HEK293 (cell line): ENCODE measurements around the gene SMAD7.
A peak's percentile ranks its signal among the peaks of the same experiment; 100 is the strongest.

Experiments used
- ATF2 ChIP-seq: fragments of 450-650 bp; formaldehyde crosslinking; IDR thresholded peaks from 2 replicates; pipeline ENCODE4 v1.5.1; 2016; ENCODE audit warnings: missing biosample characterization, missing genetic modification characterization, low read depth
- FEZF1 ChIP-seq: fragments of 450-650 bp; formaldehyde crosslinking; IDR thresholded peaks from 2 replicates; pipeline ENCODE4 v1.5.1; 2016; ENCODE audit warnings: missing biosample characterization, missing genetic modification characterization
- OSR2 ChIP-seq: fragments of 450-650 bp; formaldehyde crosslinking; IDR thresholded peaks from 2 replicates; pipeline ENCODE4 v1.5.1; 2016; ENCODE audit warnings: missing biosample characterization, missing genetic modification characterization
- PBX3 ChIP-seq: sonication (generic); formaldehyde crosslinking; IDR thresholded peaks from 2 replicates; pipeline ENCODE4 v1.8.1; 2022; ENCODE audit warnings: mild to moderate bottlenecking, moderate library complexity, missing genetic modification reagents
- TCF7L2 ChIP-seq: IDR thresholded peaks from 2 replicates; pipeline ENCODE4 v1.6.1; 2011; ENCODE audit warnings: low read depth, mild to moderate bottlenecking, inconsistent platforms, low read length, moderate library complexity, borderline replicate concordance
- ZBTB11 ChIP-seq: fragments of 450-650 bp; formaldehyde crosslinking; conservative IDR thresholded peaks from 2 replicates; pipeline ENCODE4 v1.5.1; 2016; ENCODE audit warnings: low read depth, missing biosample characterization, missing genetic modification characterization
- ZBTB17 ChIP-seq: fragments of 450-650 bp; formaldehyde crosslinking; IDR thresholded peaks from 2 replicates; pipeline ENCODE4 v1.5.1; 2016; ENCODE audit warnings: missing biosample characterization, missing genetic modification characterization
- ZEB2 ChIP-seq: fragments of 450-650 bp; formaldehyde crosslinking; IDR thresholded peaks from 2 replicates; pipeline ENCODE4 v1.5.1; 2016; ENCODE audit warnings: missing biosample characterization, missing genetic modification characterization
- ZNF16 ChIP-seq: fragments of 450-650 bp; formaldehyde crosslinking; IDR thresholded peaks from 2 replicates; pipeline ENCODE4 v1.5.1; 2016; ENCODE audit warnings: low read depth, missing biosample characterization, missing genetic modification characterization
- ZNF19 ChIP-seq: fragments of 450-650 bp; formaldehyde crosslinking; IDR thresholded peaks from 2 replicates; pipeline ENCODE4; 2016; ENCODE audit warnings: missing biosample characterization, missing genetic modification characterization, low read depth
- ZNF223 ChIP-seq: fragments of 450-650 bp; formaldehyde crosslinking; IDR thresholded peaks from 2 replicates; pipeline ENCODE4 v1.5.1; 2016; ENCODE audit warnings: missing biosample characterization, missing genetic modification characterization
- ZNF274 ChIP-seq, 2 experiments: fragments of 200-500 bp in 1 of 2; fragments of 450-650 bp in 1 of 2; sonication (Bioruptor generic) in 1 of 2; formaldehyde crosslinking in 1 of 2; IDR thresholded peaks; 2 replicates each; pipeline versions ENCODE4 v1.5.1 to v1.6.1; 2014 to 2016; ENCODE audit warnings: borderline replicate concordance in 1 of 2, inconsistent platforms in 1 of 2, low read length in 1 of 2, missing biosample characterization in 1 of 2, missing genetic modification characterization in 1 of 2
- ZNF302 ChIP-seq: fragments of 450-650 bp; formaldehyde crosslinking; IDR thresholded peaks from 2 replicates; pipeline ENCODE4 v1.5.1; 2016; ENCODE audit warnings: missing biosample characterization, missing genetic modification characterization, low read depth
- ZNF404 ChIP-seq: fragments of 450-650 bp; formaldehyde crosslinking; IDR thresholded peaks from 2 replicates; pipeline ENCODE4 v1.5.1; 2017; ENCODE audit warnings: missing biosample characterization, missing genetic modification characterization
- ZNF623 ChIP-seq: fragments of 450-650 bp; formaldehyde crosslinking; IDR thresholded peaks from 2 replicates; pipeline ENCODE4 v1.5.1; 2016; ENCODE audit warnings: missing biosample characterization, missing genetic modification characterization
- ZNF629 ChIP-seq: fragments of 450-650 bp; formaldehyde crosslinking; IDR thresholded peaks from 2 replicates; pipeline ENCODE4 v1.5.1; 2017; ENCODE audit warnings: missing biosample characterization, missing genetic modification characterization
- ZNF747 ChIP-seq: fragments of 450-650 bp; formaldehyde crosslinking; IDR thresholded peaks from 2 replicates; pipeline ENCODE4 v1.5.1; 2016; ENCODE audit warnings: missing biosample characterization, missing genetic modification characterization
- ZNF76 ChIP-seq: fragments of 450-650 bp; formaldehyde crosslinking; IDR thresholded peaks from 2 replicates; pipeline ENCODE4; 2016; ENCODE audit warnings: low read depth, missing biosample characterization, missing genetic modification characterization, borderline replicate concordance
- ZNF777 ChIP-seq: fragments of 450-650 bp; formaldehyde crosslinking; IDR thresholded peaks from 2 replicates; pipeline ENCODE4 v1.5.1; 2017; ENCODE audit warnings: missing biosample characterization, missing genetic modification characterization, borderline replicate concordance
- ZSCAN16 ChIP-seq: fragments of 450-650 bp; formaldehyde crosslinking; IDR thresholded peaks from 2 replicates; pipeline ENCODE4 v1.5.1; 2016; ENCODE audit warnings: missing biosample characterization, missing genetic modification characterization
- TF ChIP-seq, protein P1 (sequence below): fragments of 450-650 bp; formaldehyde crosslinking; IDR thresholded peaks from 2 replicates; pipeline ENCODE4 v1.5.1; 2016; ENCODE audit warnings: missing biosample characterization, missing genetic modification characterization, borderline replicate concordance
- TF ChIP-seq, protein P2 (sequence below): fragments of 450-650 bp; formaldehyde crosslinking; IDR thresholded peaks from 2 replicates; pipeline ENCODE4 v1.5.1; 2016; ENCODE audit warnings: missing biosample characterization, missing genetic modification characterization
- TF ChIP-seq, protein P3 (sequence below): fragments of 450-650 bp; formaldehyde crosslinking; IDR thresholded peaks from 2 replicates; pipeline ENCODE4 v1.5.1; 2017; ENCODE audit warnings: missing biosample characterization, missing genetic modification characterization

SMAD7 gene

GRCh38 chr18:48940854-48941611 lies 9.7 kb downstream of the SMAD7 start (continued):
- TF ChIP-seq, protein P1, sequence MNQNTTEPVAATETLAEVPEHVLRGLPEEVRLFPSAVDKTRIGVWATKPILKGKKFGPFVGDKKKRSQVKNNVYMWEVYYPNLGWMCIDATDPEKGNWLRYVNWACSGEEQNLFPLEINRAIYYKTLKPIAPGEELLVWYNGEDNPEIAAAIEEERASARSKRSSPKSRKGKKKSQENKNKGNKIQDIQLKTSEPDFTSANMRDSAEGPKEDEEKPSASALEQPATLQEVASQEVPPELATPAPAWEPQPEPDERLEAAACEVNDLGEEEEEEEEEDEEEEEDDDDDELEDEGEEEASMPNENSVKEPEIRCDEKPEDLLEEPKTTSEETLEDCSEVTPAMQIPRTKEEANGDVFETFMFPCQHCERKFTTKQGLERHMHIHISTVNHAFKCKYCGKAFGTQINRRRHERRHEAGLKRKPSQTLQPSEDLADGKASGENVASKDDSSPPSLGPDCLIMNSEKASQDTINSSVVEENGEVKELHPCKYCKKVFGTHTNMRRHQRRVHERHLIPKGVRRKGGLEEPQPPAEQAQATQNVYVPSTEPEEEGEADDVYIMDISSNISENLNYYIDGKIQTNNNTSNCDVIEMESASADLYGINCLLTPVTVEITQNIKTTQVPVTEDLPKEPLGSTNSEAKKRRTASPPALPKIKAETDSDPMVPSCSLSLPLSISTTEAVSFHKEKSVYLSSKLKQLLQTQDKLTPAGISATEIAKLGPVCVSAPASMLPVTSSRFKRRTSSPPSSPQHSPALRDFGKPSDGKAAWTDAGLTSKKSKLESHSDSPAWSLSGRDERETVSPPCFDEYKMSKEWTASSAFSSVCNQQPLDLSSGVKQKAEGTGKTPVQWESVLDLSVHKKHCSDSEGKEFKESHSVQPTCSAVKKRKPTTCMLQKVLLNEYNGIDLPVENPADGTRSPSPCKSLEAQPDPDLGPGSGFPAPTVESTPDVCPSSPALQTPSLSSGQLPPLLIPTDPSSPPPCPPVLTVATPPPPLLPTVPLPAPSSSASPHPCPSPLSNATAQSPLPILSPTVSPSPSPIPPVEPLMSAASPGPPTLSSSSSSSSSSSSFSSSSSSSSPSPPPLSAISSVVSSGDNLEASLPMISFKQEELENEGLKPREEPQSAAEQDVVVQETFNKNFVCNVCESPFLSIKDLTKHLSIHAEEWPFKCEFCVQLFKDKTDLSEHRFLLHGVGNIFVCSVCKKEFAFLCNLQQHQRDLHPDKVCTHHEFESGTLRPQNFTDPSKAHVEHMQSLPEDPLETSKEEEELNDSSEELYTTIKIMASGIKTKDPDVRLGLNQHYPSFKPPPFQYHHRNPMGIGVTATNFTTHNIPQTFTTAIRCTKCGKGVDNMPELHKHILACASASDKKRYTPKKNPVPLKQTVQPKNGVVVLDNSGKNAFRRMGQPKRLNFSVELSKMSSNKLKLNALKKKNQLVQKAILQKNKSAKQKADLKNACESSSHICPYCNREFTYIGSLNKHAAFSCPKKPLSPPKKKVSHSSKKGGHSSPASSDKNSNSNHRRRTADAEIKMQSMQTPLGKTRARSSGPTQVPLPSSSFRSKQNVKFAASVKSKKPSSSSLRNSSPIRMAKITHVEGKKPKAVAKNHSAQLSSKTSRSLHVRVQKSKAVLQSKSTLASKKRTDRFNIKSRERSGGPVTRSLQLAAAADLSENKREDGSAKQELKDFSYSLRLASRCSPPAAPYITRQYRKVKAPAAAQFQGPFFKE (tag by site-specific recombination) = no peak
- TF ChIP-seq TCF7L2 = peak; percentile 33; the same call in 1 of the 2 replicates
- peak; percentile 86 for TF ChIP-seq FEZF1 (tag by site-specific recombination)
- TF ChIP-seq OSR2 = 0 out of 2 replicates have a peak, but pooled peaks have one; percentile 51
- peak; percentile 71; the same call in 1 of the 2 replicates for TF ChIP-seq ZNF629 (tag by site-specific recombination)
- TF ChIP-seq ZEB2 = peak; percentile 68; the same call in 1 of the 2 replicates
- TF ChIP-seq, protein P2, sequence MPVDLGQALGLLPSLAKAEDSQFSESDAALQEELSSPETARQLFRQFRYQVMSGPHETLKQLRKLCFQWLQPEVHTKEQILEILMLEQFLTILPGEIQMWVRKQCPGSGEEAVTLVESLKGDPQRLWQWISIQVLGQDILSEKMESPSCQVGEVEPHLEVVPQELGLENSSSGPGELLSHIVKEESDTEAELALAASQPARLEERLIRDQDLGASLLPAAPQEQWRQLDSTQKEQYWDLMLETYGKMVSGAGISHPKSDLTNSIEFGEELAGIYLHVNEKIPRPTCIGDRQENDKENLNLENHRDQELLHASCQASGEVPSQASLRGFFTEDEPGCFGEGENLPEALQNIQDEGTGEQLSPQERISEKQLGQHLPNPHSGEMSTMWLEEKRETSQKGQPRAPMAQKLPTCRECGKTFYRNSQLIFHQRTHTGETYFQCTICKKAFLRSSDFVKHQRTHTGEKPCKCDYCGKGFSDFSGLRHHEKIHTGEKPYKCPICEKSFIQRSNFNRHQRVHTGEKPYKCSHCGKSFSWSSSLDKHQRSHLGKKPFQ (tag by site-specific recombination) = peak; percentile 86
- TF ChIP-seq ZNF19 (tag by site-specific recombination) = no peak
- TF ChIP-seq ZNF623 = no peak; the same call in none of the 2 replicates
- TF ChIP-seq ZSCAN16 (tag by site-specific recombination) = no peak
- TF ChIP-seq ZBTB17 = peak; percentile 72
- TF ChIP-seq ZBTB11 (tag by site-specific recombination) = no peak; the same call in 1 of the 2 replicates
- TF ChIP-seq ZNF223 = no peak
- no peak for TF ChIP-seq ZNF404 (tag by site-specific recombination)
- no peak for TF ChIP-seq ZNF777 (tag by site-specific recombination)
- TF ChIP-seq ZNF274 (IDR thresholded peaks at IDR 0.05; ENCODE audit: low read length) = no peak
- TF ChIP-seq ZNF274 (tag by site-specific recombination; IDR thresholded peaks at IDR 0.05; ENCODE audit: borderline replicate concordance) = no peak
- TF ChIP-seq PBX3 (CRISPR knock-in tag) = no peak
- TF ChIP-seq, protein P3, sequence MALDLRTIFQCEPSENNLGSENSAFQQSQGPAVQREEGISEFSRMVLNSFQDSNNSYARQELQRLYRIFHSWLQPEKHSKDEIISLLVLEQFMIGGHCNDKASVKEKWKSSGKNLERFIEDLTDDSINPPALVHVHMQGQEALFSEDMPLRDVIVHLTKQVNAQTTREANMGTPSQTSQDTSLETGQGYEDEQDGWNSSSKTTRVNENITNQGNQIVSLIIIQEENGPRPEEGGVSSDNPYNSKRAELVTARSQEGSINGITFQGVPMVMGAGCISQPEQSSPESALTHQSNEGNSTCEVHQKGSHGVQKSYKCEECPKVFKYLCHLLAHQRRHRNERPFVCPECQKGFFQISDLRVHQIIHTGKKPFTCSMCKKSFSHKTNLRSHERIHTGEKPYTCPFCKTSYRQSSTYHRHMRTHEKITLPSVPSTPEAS (tag by site-specific recombination) = no peak
- no peak for TF ChIP-seq ZNF747 (tag by site-specific recombination)
- peak; percentile 70; the same call in 1 of the 2 replicates for TF ChIP-seq ATF2 (tag by site-specific recombination)
- TF ChIP-seq ZNF16 (tag by site-specific recombination) = no peak
- no peak for TF ChIP-seq ZNF76 (tag by site-specific recombination)
- no peak for TF ChIP-seq ZNF302
